Adrenal gland (tissue), 5 donors: ENCODE results near the gene RIC8B.

Source experiments
- CTCF ChIP-seq, 6 experiments: fragments of 450-650 bp in 4 of 6; fragments of 200-600 bp in 2 of 6; sonication (generic) in 1 of 6; IDR thresholded peaks; 1 replicate in 5 of 6; 2 replicates in 1 of 6; pipeline versions ENCODE4 v1.5.1 to v1.8.0; 2016 to 2021; ENCODE audit warnings: antibody characterized with exemption in 6 of 6, mild to moderate bottlenecking in 2 of 6, moderate library complexity in 1 of 6
- POLR2A ChIP-seq, 2 donors: fragments of 450-650 bp; IDR thresholded peaks; one replicate each; pipeline ENCODE4 v1.6.1; 2017; ENCODE audit warnings: antibody characterized with exemption in 2 of 2, mild to moderate bottlenecking in 2 of 2, moderate library complexity in 1 of 2
- donor health status: DM: no; HTN: no; CAD: no.

GRCh38 chr12:106934277-106934676 is 159.8 kb downstream of the RIC8B start:
- TF ChIP-seq CTCF (IDR thresholded peaks at IDR 0.05): no peak
- TF ChIP-seq POLR2A (IDR thresholded peaks at IDR 0.05): no peak
